IMR-90 (cell line): ENCODE data around the gene IGF2R. TPM values are rescaled to one million over a fixed set of nuclear protein-coding genes. Genes with fewer than 3 reads are reported as not detected.

Experiments used
- ATAC-seq: fragments of 200-7000 bp; cut with Tn5 transposase; 2 replicates; pipeline ENCODE4 v1.9.1; 2020; ENCODE audit warnings: low read depth, mild to moderate bottlenecking, moderate library complexity
- BruUV-seq: library from RNA; stranded (reverse); fragments of 400-500 nt; replicated peaks from 2 replicates; lab custom pipeline; 2021; lab: Mats Ljungman, UMichigan
- CTCF ChIA-PET: fragments of 300-600 bp; formaldehyde crosslinking; extraction: SDS; loops from one replicate; lab custom pipeline; 2021; ENCODE audit warnings: antibody characterized with exemption; lab: Yijun Ruan, JAX
- POLR2A ChIA-PET: fragments of 300-600 bp; sonication (Branson Sonifier 250); formaldehyde crosslinking; loops from one replicate; lab custom pipeline; 2022; ENCODE audit warnings: antibody characterized with exemption; ENCODE audit not compliant: unreplicated experiment; lab: Charles Lee
- DNase-seq: peaks from one replicate; pipeline ENCODE4 v3.0.0; 2013
- H2AFZ ChIP-seq: replicated peaks from 2 replicates; pipeline ENCODE3; 2013; ENCODE audit warnings: low read length, mild to moderate bottlenecking; ENCODE audit not compliant: poor library complexity
- H2AK5ac ChIP-seq: 2 replicates; pipeline ENCODE4 v1.6.1; 2013; ENCODE audit warnings: low read depth, low read length, inconsistent platforms
- H2AK9ac ChIP-seq: replicated peaks from 2 replicates; pipeline ENCODE3; 2013; ENCODE audit warnings: mild to moderate bottlenecking, low read depth, low read length, moderate library complexity; ENCODE audit not compliant: poor library complexity
- H2BK120ac ChIP-seq: 2 replicates; pipeline ENCODE4 v1.6.1; 2013; ENCODE audit warnings: low read depth, low read length, inconsistent platforms
- H2BK15ac ChIP-seq: 3 replicates; pipeline ENCODE4 v1.6.1; 2013; ENCODE audit warnings: low read depth, low read length, inconsistent platforms
- H2BK20ac ChIP-seq: 2 replicates; pipeline ENCODE4 v1.6.1; 2013; ENCODE audit warnings: low read depth, mild to moderate bottlenecking, inconsistent platforms, low read length, moderate library complexity
- H2BK5ac ChIP-seq: 2 replicates; pipeline ENCODE4 v1.6.1; 2013; ENCODE audit warnings: mild to moderate bottlenecking, low read depth, low read length, inconsistent platforms; ENCODE audit not compliant: poor library complexity, severe bottlenecking
- H3K14ac ChIP-seq: replicated peaks from 2 replicates; pipeline ENCODE4 v1.6.1; 2013; ENCODE audit warnings: low read depth, low read length, inconsistent platforms
- H3K18ac ChIP-seq: 2 replicates; pipeline ENCODE4 v1.6.1; 2013; ENCODE audit warnings: low read depth, low read length, control low read depth
- H3K23ac ChIP-seq: 2 replicates; pipeline ENCODE4 v1.6.1; 2013; ENCODE audit warnings: low read depth, low read length, inconsistent platforms
- H3K27ac ChIP-seq: 2 replicates; pipeline ENCODE4 v1.5.1; 2013; ENCODE audit warnings: mild to moderate bottlenecking, control low read depth, low read length; ENCODE audit not compliant: insufficient read depth
- H3K27me3 ChIP-seq: 2 replicates; pipeline ENCODE4 v1.6.1; 2013; ENCODE audit warnings: low read length; ENCODE audit not compliant: control insufficient read depth, insufficient read depth
- H3K36me3 ChIP-seq: 2 replicates; pipeline ENCODE4 v1.6.1; 2013; ENCODE audit warnings: low read length, mixed read lengths; ENCODE audit not compliant: control insufficient read depth, insufficient read depth
- H3K4ac ChIP-seq: 2 replicates; pipeline ENCODE4 v1.6.1; 2013; ENCODE audit warnings: low read depth, low read length, inconsistent platforms
- H3K4me1 ChIP-seq: 2 replicates; pipeline ENCODE4 v1.6.1; 2013; ENCODE audit warnings: low read length, mixed read lengths; ENCODE audit not compliant: control insufficient read depth, insufficient read depth
- H3K4me2 ChIP-seq: 2 replicates; pipeline ENCODE4 v1.6.1; 2013; ENCODE audit warnings: low read depth, mild to moderate bottlenecking, control low read depth, low read length, moderate library complexity
- H3K4me3 ChIP-seq: 2 replicates; pipeline ENCODE4 v1.5.1; 2013; ENCODE audit warnings: low read depth, mild to moderate bottlenecking, control low read depth, low read length, moderate library complexity; ENCODE audit not compliant: insufficient read depth
- H3K56ac ChIP-seq: 2 replicates; pipeline ENCODE4 v1.6.1; 2013; ENCODE audit warnings: low read length, inconsistent platforms; ENCODE audit not compliant: insufficient read depth; ENCODE audit errors: extremely low read depth
- H3K79me1 ChIP-seq, 2 experiments: 2 replicates each; pipeline ENCODE4 v1.6.1; 2013; ENCODE audit warnings: low read length in 2 of 2, inconsistent platforms in 1 of 2, low read depth in 1 of 2
- H3K9ac ChIP-seq: 2 replicates; pipeline ENCODE4 v1.6.1; 2013; ENCODE audit warnings: low read depth, low read length, control low read depth
- H3K9me1 ChIP-seq: 2 replicates; pipeline ENCODE4 v1.6.1; 2013; ENCODE audit warnings: low read length, inconsistent platforms; ENCODE audit not compliant: insufficient read depth
- H3K9me3 ChIP-seq: 2 replicates; pipeline ENCODE4 v1.6.1; 2013; ENCODE audit warnings: low read length; ENCODE audit not compliant: control insufficient read depth, insufficient read depth
- H4K20me1 ChIP-seq: 2 replicates; pipeline ENCODE4 v1.6.1; 2013; ENCODE audit warnings: low read length, inconsistent platforms; ENCODE audit not compliant: insufficient read depth
- H4K5ac ChIP-seq: 2 replicates; pipeline ENCODE4 v1.6.1; 2013; ENCODE audit warnings: mild to moderate bottlenecking, low read depth, low read length, control low read depth
- H4K8ac ChIP-seq, 2 experiments: 2 replicates each; pipeline ENCODE4 v1.6.1; 2013; ENCODE audit warnings: low read depth in 2 of 2, low read length in 2 of 2, control low read depth in 1 of 2, inconsistent platforms in 1 of 2
- H4K91ac ChIP-seq: 2 replicates; pipeline ENCODE4 v1.6.1; 2013; ENCODE audit warnings: low read depth, low read length, inconsistent platforms; ENCODE audit not compliant: insufficient read depth
- CEBPB ChIP-seq: IDR thresholded peaks from 2 replicates; pipeline ENCODE4 v1.6.1; 2012; ENCODE audit warnings: low read depth, low read length, improper control_type of control experiment
- CTCF ChIP-seq: conservative IDR thresholded peaks from 2 replicates; pipeline ENCODE4 v1.5.1; 2012; ENCODE audit warnings: mild to moderate bottlenecking, low read depth, low read length, improper control_type of control experiment
- MAFK ChIP-seq: IDR thresholded peaks from 2 replicates; pipeline ENCODE4 v1.6.1; 2012; ENCODE audit warnings: low read depth, low read length, improper control_type of control experiment
- SMC3 ChIP-seq: fragments of 150-350 bp; IDR thresholded peaks from 2 replicates; pipeline ENCODE4 v1.6.1; 2016; ENCODE audit warnings: low read depth, mild to moderate bottlenecking, antibody characterized with exemption, low read length, moderate library complexity
- WGBS, 2 experiments: methylation state at CpG; one replicate each; pipeline versions ENCODE4 v1.1.5 to v1.1.7; 2013; ENCODE audit warnings: missing lambda C conversion rate in 2 of 2; ENCODE audit not compliant: insufficient read length in 1 of 2; ENCODE audit errors: extremely low coverage in 2 of 2; 5-methylcytosine and 5-hydroxymethylcytosine counted together
- dilution Hi-C: fragments of 300-500 bp; cut with HindIII; formaldehyde crosslinking; loops from one replicate; pipeline ENCODE4 v1.14.3; 2018; ENCODE audit warnings: low sequenced_read_pairs; ENCODE audit not compliant: unreplicated experiment
- in situ Hi-C: fragments of 300-500 bp; cut with MboI; formaldehyde crosslinking; loops from 3 replicates; pipeline ENCODE4 v1.14.3; 2019; ENCODE audit warnings: low sequenced_read_pairs, inconsistent platforms, mixed read lengths
- intact Hi-C: fragments of 100-400 bp; cut with micrococcal nuclease; formaldehyde crosslinking; loops from 2 replicates; pipeline ENCODE4 v1.10.0; 2022
- polyA plus RNA-seq, 3 experiments: library from polyadenylated mRNA; depleted of rRNA; stranded (reverse); fragments of >200 nt; gene quantifications; 2 replicates each; pipeline ENCODE4 v1.2.3, GENCODE V29; 2012; ENCODE audit warnings: low replicate concordance in 1 of 3
- total RNA-seq: library from RNA; depleted of rRNA; stranded (reverse); fragments of >200 nt; gene quantifications from 2 replicates; pipeline ENCODE4 v1.2.3, GENCODE V29; 2012

Gene IGF2R
- total and polyA plus RNA-seq, 2 of the 4 experiments (the other 2 are of a cell fraction), result 33.2 to 41.4 TPM

GRCh38 chr6:159934181-159934580, 34.7 kb upstream of the IGF2R start:
- H3K4ac ChIP-seq, result no peak overlapping the region
- no peak overlapping the region for H3K27ac ChIP-seq
- no peaks in the 10 kb centered on the region for H3K27me3 ChIP-seq
- POLR2A ChIA-PET, result no interaction called here
- H2BK20ac ChIP-seq, result no peak overlapping the region
- no peaks in the 10 kb centered on the region for H3K79me1 ChIP-seq
- H3K4me1 ChIP-seq, result peaks cover 5% of the 10 kb centered on the region
- peak overlapping the region; percentile 5; the same call in 1 of the 2 replicates for H4K91ac ChIP-seq
- H3K23ac ChIP-seq, result no peak overlapping the region
- TF ChIP-seq SMC3, result no peak
- no peak for TF ChIP-seq CEBPB
- TF ChIP-seq CTCF, result no peak
- TF ChIP-seq MAFK, result no peak
- H3K18ac ChIP-seq, result no peak overlapping the region
- no peak overlapping the region for H4K5ac ChIP-seq
- intact Hi-C loops, result loop anchor here (10.0 kb wide), 1 partner anchor 759 kb away; no protein-coding TSS in a partner anchor
- H2BK5ac ChIP-seq, result no peak overlapping the region
- H2BK15ac ChIP-seq, result no peak overlapping the region
- no peak overlapping the region for H3K56ac ChIP-seq
- WGBS, 2 experiments, result 88% methylated on average over 3 of the region's 4 CpGs; no CpG with 5 or more reads in 1 of the 2 experiments
- peak overlapping the region; percentile 17 for H2AFZ ChIP-seq
- ATAC-seq (peak; percentile 83), DNase-seq (peak; percentile 34)
- no peak overlapping the region for H2AK9ac ChIP-seq
- CTCF ChIA-PET, result no interaction called here
- no TSS peak for BruUV-seq
- peak overlapping the region; percentile 9; the same call in 1 of the 2 replicates for H2BK120ac ChIP-seq
- H4K20me1 ChIP-seq, result no peaks in the 10 kb centered on the region
- 0 out of 2 replicates have a peak overlapping the region, but pooled peaks have one; percentile 3 for H3K4me2 ChIP-seq
- H3K36me3 ChIP-seq, result no peaks in the 10 kb centered on the region
- H3K14ac ChIP-seq, result no peak overlapping the region; the same call in 1 of the 2 replicates
- H3K9me1 ChIP-seq, result no peaks in the 10 kb centered on the region
- peak overlapping the region; percentile 40; the same call in 1 of the 2 replicates for H2AK5ac ChIP-seq
- in situ Hi-C loops, result no loop called here
- no peak overlapping the region for H4K8ac ChIP-seq
- H3K4me3 ChIP-seq, result no peak overlapping the region
- H3K9me3 ChIP-seq, result peaks cover 4% of the 10 kb centered on the region; the same call in 1 of the 2 replicates
- dilution Hi-C loops, result no loop called here
- H3K9ac ChIP-seq, result no peak overlapping the region
